Activated CD8-positive, alpha-beta memory T cell treated with anti-CD3 and anti-CD28 coated beads for 48 hours (primary cell): ENCODE data around the gene YEATS4.

Source experiments
- DNase-seq, 3 experiments: peaks; one replicate each; pipeline ENCODE4 v3.0.0-alpha.2; 2020; ENCODE audit warnings: low read depth in 2 of 3, low spot score in 2 of 3

The YEATS4 gene

GRCh38 chr12:69430942-69431590 lies 71.5 kb downstream of the YEATS4 start:
- DNase-seq: no peak

- DNase-seq: no peak
Observed at GRCh38 chr12:69431591-69432222, 72.2 kb downstream of the YEATS4 start.

GRCh38 chr12:69433653-69434052 lies 74.1 kb downstream of the YEATS4 start:
- no peak for DNase-seq

- no peak for DNase-seq
Observed at GRCh38 chr12:69435644-69436043, 76.1 kb downstream of the YEATS4 start.

- no peak for DNase-seq
Observed at GRCh38 chr12:69437073-69437472, 77.5 kb downstream of the YEATS4 start.

- DNase-seq: no peak
Observed at GRCh38 chr12:69438539-69438938, 79.0 kb downstream of the YEATS4 start.

- no peak for DNase-seq
Observed at GRCh38 chr12:69440016-69440415, 80.5 kb downstream of the YEATS4 start.
